Measurements from ENCODE around the gene LZTFL1.

LZTFL1 gene

GRCh38 chr3:45785605-45786150 is 56.2 kb downstream of the LZTFL1 start:
- DNase-seq: no peak

GRCh38 chr3:45783667-45784066 is 58.3 kb downstream of the LZTFL1 start:
- DNase-seq: no peak

- no peak for DNase-seq
Measured at GRCh38 chr3:45782381-45782780, 59.5 kb downstream of the LZTFL1 start.

GRCh38 chr3:45781841-45782240 is 60.1 kb downstream of the LZTFL1 start:
- no peak for DNase-seq

GRCh38 chr3:45781271-45781670 is 60.6 kb downstream of the LZTFL1 start:
- DNase-seq: no peak

- DNase-seq: no peak
Measured at GRCh38 chr3:45779746-45780735, 61.9 kb downstream of the LZTFL1 start.

GRCh38 chr3:45778761-45779201 is 63.1 kb downstream of the LZTFL1 start:
- DNase-seq: no peak

- no peak for DNase-seq
Measured at GRCh38 chr3:45777746-45778386, 64.1 kb downstream of the LZTFL1 start.

GRCh38 chr3:45777111-45777745 is 64.7 kb downstream of the LZTFL1 start:
- DNase-seq: no peak

GRCh38 chr3:45776611-45777010 is 65.3 kb downstream of the LZTFL1 start:
- DNase-seq: no peak

- DNase-seq: no peak
Measured at GRCh38 chr3:45776301-45776595, 65.7 kb downstream of the LZTFL1 start.

GRCh38 chr3:45775571-45776300 is 66.2 kb downstream of the LZTFL1 start:
- no peak for DNase-seq

GRCh38 chr3:45774581-45775521 is 67.1 kb downstream of the LZTFL1 start:
- no peak for DNase-seq

GRCh38 chr3:45773714-45774449 is 68.0 kb downstream of the LZTFL1 start:
- no peak for DNase-seq
